Activated CD4-positive, CD25-positive, alpha-beta regulatory T cell (primary cell): Measurements from ENCODE around the gene RCAN1.
"Not testable (repeated sequence)": the region's sequence is repeated elsewhere in the genome, so short reads cannot be mapped to it uniquely, and the experiment has no call there.

ENCODE experiments used
- DNase-seq, 4 experiments: peaks; one replicate each; lab custom pipeline; 2025; lab: John Stamatoyannopoulos, UW

The RCAN1 gene

GRCh38 chr21:34621434-34622350 lies 6.8 kb upstream of the RCAN1 start:
- no peak for DNase-seq

GRCh38 chr21:34619841-34620665 lies 5.1 kb upstream of the RCAN1 start:
- DNase-seq: no peak

- no peak for DNase-seq
These were observed 4.0 kb upstream of the RCAN1 start for GRCh38 chr21:34618941-34619340.

- DNase-seq: no peak
These were observed 2.9 kb upstream of the RCAN1 start for GRCh38 chr21:34617753-34618339.

- DNase-seq: no peak
These were observed 538 bp upstream of the RCAN1 start for GRCh38 chr21:34615487-34615814.

- DNase-seq: no peak
These were observed 960 bp downstream of the RCAN1 start for GRCh38 chr21:34613679-34614627.

- DNase-seq: no peak
These were observed 2.4 kb downstream of the RCAN1 start for GRCh38 chr21:34612557-34612956.

- no peak for DNase-seq
These were observed 2.9 kb downstream of the RCAN1 start for GRCh38 chr21:34612056-34612455.

GRCh38 chr21:34611528-34611927 lies 3.4 kb downstream of the RCAN1 start:
- no peak for DNase-seq

- DNase-seq: no peak
These were observed 4.9 kb downstream of the RCAN1 start for GRCh38 chr21:34609933-34610549.

- DNase-seq: no peak
These were observed 5.5 kb downstream of the RCAN1 start for GRCh38 chr21:34609244-34609932.

- DNase-seq: not testable (repeated sequence)
These were observed 7.5 kb downstream of the RCAN1 start for GRCh38 chr21:34607376-34607775.

GRCh38 chr21:34606621-34607020 lies 8.3 kb downstream of the RCAN1 start:
- DNase-seq: no peak

- no peak for DNase-seq
These were observed 8.9 kb downstream of the RCAN1 start for GRCh38 chr21:34606051-34606450.

GRCh38 chr21:34604956-34605355 lies 10.0 kb downstream of the RCAN1 start:
- DNase-seq: not testable (repeated sequence)

GRCh38 chr21:34604556-34604955 lies 10.4 kb downstream of the RCAN1 start:
- DNase-seq: no peak

- DNase-seq: no peak
These were observed 11.2 kb downstream of the RCAN1 start for GRCh38 chr21:34603710-34604057.

GRCh38 chr21:34603002-34603709 lies 11.8 kb downstream of the RCAN1 start:
- peak in 3 of 4 experiments; percentile 4 to 35 (median 13) for DNase-seq

- DNase-seq: no peak
These were observed 12.9 kb downstream of the RCAN1 start for GRCh38 chr21:34602061-34602460.

- DNase-seq: no peak
These were observed 15.3 kb downstream of the RCAN1 start for GRCh38 chr21:34599534-34600101.
